ENCODE measurements around the gene PRKCE.
"Not testable (repeated sequence)": the region's sequence is repeated elsewhere in the genome, so short reads cannot be mapped to it uniquely, and the experiment has no call there.

Gene PRKCE

DNA sequence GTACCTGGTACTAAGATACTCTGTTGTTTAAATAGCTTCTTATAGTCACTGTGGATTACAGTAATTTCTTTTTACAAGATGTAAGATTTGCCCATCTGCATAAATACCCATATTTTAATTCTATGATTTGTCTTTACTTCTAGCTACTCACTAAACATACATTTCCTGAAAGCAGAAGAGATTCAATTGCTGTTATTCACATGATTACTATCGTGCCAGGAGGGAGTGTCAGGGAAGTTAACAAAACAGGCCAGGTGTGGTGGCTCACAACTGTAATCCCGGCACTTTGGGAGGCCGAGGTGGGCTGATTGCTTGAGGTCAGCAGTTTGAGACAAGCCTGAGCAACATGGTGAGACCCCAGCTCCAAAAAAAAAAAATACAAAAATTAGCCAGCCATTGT lies 33.8 kb downstream of the PRKCE start:
- TF ChIP-seq, protein P1, sequence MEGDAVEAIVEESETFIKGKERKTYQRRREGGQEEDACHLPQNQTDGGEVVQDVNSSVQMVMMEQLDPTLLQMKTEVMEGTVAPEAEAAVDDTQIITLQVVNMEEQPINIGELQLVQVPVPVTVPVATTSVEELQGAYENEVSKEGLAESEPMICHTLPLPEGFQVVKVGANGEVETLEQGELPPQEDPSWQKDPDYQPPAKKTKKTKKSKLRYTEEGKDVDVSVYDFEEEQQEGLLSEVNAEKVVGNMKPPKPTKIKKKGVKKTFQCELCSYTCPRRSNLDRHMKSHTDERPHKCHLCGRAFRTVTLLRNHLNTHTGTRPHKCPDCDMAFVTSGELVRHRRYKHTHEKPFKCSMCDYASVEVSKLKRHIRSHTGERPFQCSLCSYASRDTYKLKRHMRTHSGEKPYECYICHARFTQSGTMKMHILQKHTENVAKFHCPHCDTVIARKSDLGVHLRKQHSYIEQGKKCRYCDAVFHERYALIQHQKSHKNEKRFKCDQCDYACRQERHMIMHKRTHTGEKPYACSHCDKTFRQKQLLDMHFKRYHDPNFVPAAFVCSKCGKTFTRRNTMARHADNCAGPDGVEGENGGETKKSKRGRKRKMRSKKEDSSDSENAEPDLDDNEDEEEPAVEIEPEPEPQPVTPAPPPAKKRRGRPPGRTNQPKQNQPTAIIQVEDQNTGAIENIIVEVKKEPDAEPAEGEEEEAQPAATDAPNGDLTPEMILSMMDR (IDR thresholded peaks at IDR 0.05; ENCODE audit: borderline replicate concordance, insufficient read depth, low read depth, low read length) = no peak
- no peak overlapping the region for H3K4me3 ChIP-seq (ENCODE audit: low read depth, low read length)

DNA sequence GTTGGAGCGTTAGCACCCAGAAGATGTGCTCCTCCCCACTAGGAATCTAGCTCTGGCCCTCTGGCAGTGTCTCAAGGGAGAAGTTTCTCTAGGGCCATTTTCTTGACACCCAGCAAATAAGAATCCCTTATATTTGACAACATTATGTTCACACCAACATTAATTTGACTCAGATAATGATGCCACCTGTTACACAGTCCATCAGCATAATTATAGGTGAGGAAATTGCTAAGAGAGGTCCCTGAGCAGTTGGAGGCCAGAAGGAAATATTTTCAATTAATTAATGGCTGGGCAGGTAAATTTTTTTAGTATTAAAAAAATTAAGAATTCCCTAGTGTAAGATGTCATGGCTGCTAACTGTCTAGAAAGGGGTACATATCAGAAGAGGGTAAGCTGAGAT lies 36.5 kb downstream of the PRKCE start:
- H3K4me3 ChIP-seq (ENCODE audit: low read depth, low read length) = no peak overlapping the region
- TF ChIP-seq, protein P1 (IDR thresholded peaks at IDR 0.05; ENCODE audit: borderline replicate concordance, insufficient read depth, low read depth, low read length) = no peak

DNA sequence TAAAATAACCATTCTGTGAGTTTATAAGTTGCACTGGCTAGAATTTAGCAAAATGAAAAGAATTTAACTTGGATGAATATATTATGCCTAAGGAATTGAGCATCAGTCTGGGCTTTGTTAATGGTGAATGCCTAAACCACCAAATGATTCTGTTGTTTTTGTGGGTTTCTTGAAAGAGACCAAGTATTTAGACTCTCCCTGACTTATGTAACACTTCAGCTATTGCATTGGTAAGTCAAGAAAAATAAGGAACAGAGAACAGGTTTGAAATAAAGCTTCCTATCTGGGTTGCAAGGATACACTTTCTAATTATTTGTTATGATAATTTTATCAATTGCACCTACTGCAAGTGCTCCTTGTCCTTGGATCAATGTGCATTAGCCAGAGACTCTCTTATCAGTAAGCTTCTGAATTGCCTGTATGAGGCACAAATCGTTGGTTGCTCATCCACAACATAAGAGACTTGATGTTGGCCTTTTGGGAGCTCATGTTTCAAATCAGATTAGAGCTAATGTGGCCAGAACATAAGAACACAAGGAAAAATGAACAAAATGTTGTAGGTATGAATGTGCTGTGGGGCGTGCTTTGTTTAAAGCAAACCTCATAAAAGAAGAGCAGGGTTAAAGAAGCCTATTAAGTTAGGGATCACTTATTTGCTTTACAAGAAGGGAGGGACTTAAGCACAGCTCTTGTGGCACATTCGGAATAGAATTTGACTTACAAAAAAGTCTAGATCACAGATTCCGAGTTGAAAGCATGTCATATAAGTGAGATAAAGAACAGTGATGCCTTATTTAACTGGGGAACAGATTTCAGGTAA lies 37.2 kb downstream of the PRKCE start:
- TF ChIP-seq, protein P1 (IDR thresholded peaks at IDR 0.05; ENCODE audit: borderline replicate concordance, insufficient read depth, low read depth, low read length) = no peak
- H3K4me3 ChIP-seq (ENCODE audit: low read depth, low read length) = no peak overlapping the region

DNA sequence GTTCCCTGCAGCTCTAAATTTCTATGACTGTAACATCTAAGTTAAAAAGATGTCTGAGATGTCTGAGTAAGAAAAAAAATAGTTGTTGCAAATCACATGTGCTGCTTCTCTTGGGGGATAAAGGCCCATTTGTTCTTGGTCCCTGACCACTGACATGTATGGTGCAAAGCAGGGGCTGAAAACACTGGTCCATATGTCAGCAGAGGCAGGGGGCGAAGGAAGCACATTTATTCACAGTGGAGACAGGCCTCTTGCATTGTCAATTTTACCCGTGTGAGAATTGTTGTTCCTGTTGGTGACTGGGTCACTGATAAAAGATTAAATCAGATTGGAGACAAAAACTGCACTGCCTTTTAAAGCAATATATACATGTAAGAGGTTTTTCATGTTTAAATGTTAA lies 38.8 kb downstream of the PRKCE start:
- TF ChIP-seq, protein P1 (IDR thresholded peaks at IDR 0.05; ENCODE audit: borderline replicate concordance, insufficient read depth, low read depth, low read length) = no peak
- peak overlapping the region; percentile 11 for H3K4me3 ChIP-seq (ENCODE audit: low read depth, low read length)

DNA sequence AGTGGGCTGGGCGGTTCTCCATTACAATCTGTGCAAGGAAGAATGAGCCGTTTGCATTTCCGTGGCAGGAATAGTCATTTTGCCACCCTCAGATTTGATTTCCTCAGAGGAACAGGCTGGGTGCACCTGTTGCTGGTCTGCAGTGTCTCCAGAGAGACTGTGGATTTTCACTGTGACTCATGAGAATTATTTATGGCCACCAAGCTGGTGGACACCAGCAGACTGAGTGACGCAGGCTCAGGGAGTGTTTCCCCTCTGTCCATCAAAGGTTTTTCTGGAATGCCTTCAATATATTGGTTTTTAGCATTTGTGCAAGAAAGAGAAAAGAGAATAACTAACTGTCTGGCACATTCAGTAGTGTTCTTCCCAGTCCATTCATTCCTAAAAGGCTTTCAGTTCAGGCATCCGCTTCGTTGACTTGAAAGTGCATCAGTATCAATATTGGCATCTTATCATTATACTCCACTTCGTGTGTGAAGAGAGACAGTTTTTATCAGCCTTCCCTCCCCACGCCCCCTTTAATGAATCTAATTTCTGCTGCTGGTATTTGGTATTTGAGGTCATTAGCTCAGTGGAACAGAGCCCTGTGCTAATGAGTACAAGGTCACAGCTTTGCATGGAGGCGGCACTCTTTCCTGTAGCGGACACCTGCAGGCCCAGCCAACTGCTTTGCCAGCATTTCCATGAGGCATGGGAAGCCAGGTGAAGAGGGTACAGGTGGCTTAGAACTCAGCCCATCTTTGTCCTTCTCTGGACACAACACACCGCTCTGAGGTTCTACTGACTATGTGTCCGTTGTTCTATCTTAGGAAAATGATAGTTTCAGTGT lies 39.9 kb downstream of the PRKCE start:
- peak overlapping the region; percentile 24 for H3K4me3 ChIP-seq (ENCODE audit: low read depth, low read length)
- TF ChIP-seq, protein P1 (IDR thresholded peaks at IDR 0.05; ENCODE audit: borderline replicate concordance, insufficient read depth, low read depth, low read length) = no peak

DNA sequence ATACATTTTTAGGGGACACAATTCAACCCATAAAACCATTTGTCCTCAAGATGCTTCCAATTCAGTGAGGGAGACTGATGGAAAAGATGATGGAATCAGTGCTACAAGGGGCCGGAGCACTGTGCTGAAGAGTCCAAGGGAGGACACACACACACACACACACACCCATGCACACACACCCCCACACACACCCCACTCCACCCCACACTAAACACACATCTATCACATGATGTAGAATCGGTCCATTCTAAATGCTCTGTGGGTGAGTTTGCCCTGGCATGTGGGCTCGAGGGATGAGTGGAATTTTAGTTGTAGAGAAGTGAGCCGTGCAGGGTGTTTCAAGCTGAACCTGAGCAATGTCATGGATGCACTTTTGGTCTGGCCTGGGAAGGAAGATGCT lies 41.1 kb downstream of the PRKCE start:
- no peak overlapping the region for H3K4me3 ChIP-seq (ENCODE audit: low read depth, low read length)
- TF ChIP-seq, protein P1 (IDR thresholded peaks at IDR 0.05; ENCODE audit: borderline replicate concordance, insufficient read depth, low read depth, low read length) = no peak

DNA sequence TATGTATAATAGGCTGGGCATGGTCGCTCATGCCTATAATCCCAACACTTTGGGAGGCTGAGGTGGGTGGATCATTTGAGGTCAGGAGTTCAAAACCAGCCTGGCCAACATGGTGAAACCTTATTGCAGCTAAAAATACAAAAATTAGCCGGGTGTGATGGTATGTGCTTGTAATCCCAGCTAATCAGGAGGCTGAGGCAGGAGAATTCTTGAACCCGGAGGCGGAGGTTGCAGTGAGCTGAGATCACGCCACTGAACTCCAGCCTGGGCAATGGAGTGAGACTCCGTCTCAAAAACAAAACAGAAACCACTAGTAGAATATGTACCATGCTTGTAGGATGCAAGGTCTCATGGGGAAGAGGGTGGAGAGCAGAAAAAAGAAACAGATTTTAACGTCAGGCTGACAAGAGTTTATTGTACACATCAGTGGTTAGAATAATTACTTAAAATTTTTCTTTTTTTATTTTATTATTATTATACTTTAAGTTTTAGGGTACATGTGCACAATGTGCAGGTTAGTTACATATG lies 44.1 kb downstream of the PRKCE start:
- H3K4me3 ChIP-seq (ENCODE audit: low read depth, low read length) = not testable (repeated sequence)
